H1 (cell line): ENCODE results near the gene PRR5. TPM values are rescaled to one million over a fixed set of nuclear protein-coding genes. Genes with fewer than 3 reads are reported as not detected.

Source experiments
- CTCF ChIA-PET: fragments of 300-600 bp; sonication (Branson Sonifier 250); formaldehyde crosslinking; loops from one replicate; lab custom pipeline; 2021; ENCODE audit not compliant: partially characterized antibody; lab: Charles Lee
- POLR2A ChIA-PET: fragments of 300-600 bp; sonication (Branson Sonifier 250); formaldehyde crosslinking; loops from one replicate; lab custom pipeline; 2021; ENCODE audit warnings: inconsistent platforms; ENCODE audit not compliant: partially characterized antibody; lab: Charles Lee
- DNase-seq, 2 experiments: peaks; one replicate each; pipeline versions ENCODE4 v3.0.0 to v3.0.0-alpha.2; 2010 to 2022; ENCODE audit warnings: low spot score in 2 of 2, low read depth in 1 of 2, mixed read lengths in 1 of 2
- FAIRE-seq: peaks from 2 replicates; lab custom pipeline; 2011; peaks lifted over from hg19 to GRCh38; lab: Jason Lieb, UNC
- H2AFZ ChIP-seq: 2 replicates; pipeline ENCODE4 v1.8.1; 2012; ENCODE audit warnings: low read length, inconsistent platforms
- H2AK5ac ChIP-seq: 2 replicates; pipeline ENCODE4 v1.6.1; 2013; ENCODE audit warnings: low read depth, low read length
- H2BK120ac ChIP-seq: replicated peaks from 2 replicates; pipeline ENCODE3; 2013; ENCODE audit warnings: low read depth, low read length, inconsistent platforms
- H2BK12ac ChIP-seq: 2 replicates; pipeline ENCODE4 v1.6.1; 2013; ENCODE audit warnings: low read depth, low read length
- H2BK15ac ChIP-seq: 2 replicates; pipeline ENCODE4 v1.6.1; 2013; ENCODE audit warnings: low read length
- H2BK20ac ChIP-seq: 2 replicates; pipeline ENCODE4 v1.6.1; 2013; ENCODE audit warnings: low read length
- H2BK5ac ChIP-seq: 2 replicates; pipeline ENCODE4 v1.6.1; 2013; ENCODE audit warnings: low read depth, low read length
- H3K14ac ChIP-seq: 2 replicates; pipeline ENCODE4 v1.6.1; 2013; ENCODE audit warnings: inconsistent platforms; ENCODE audit not compliant: insufficient read length
- H3K18ac ChIP-seq: 2 replicates; pipeline ENCODE4 v1.6.1; 2013; ENCODE audit warnings: low read length; ENCODE audit errors: extremely low read depth
- H3K23ac ChIP-seq: 2 replicates; pipeline ENCODE4 v1.6.1; 2013; ENCODE audit warnings: inconsistent platforms; ENCODE audit not compliant: insufficient read length
- H3K23me2 ChIP-seq: 2 replicates; pipeline ENCODE4 v1.6.1; 2013; ENCODE audit warnings: low read depth, low read length
- H3K27ac ChIP-seq: 2 replicates; pipeline ENCODE4 v1.6.1; 2011; ENCODE audit warnings: low read depth, low read length, inconsistent platforms
- H3K27me3 ChIP-seq, 4 experiments: replicated peaks in 1 of 4; 1 replicate in 1 of 4; 2 replicates in 3 of 4; pipeline versions ENCODE4 v1.6.1 to v1.8.1; 2011 to 2013; ENCODE audit warnings: low read length in 3 of 4, mild to moderate bottlenecking in 3 of 4, inconsistent platforms in 2 of 4, mixed read lengths in 2 of 4, moderate library complexity in 1 of 4; ENCODE audit not compliant: control insufficient read depth in 3 of 4, insufficient read depth in 3 of 4; ENCODE audit errors: extremely low read depth in 1 of 4
- H3K36me3 ChIP-seq, 4 experiments: 2 replicates each; pipeline versions ENCODE4 v1.6.1 to v1.8.1; 2011 to 2013; ENCODE audit warnings: mild to moderate bottlenecking in 4 of 4, low read length in 3 of 4, moderate library complexity in 2 of 4, control low read depth in 1 of 4, inconsistent platforms in 1 of 4; ENCODE audit not compliant: insufficient read depth in 4 of 4, control insufficient read depth in 2 of 4
- H3K4ac ChIP-seq: replicated peaks from 2 replicates; pipeline ENCODE3; 2013; ENCODE audit warnings: low read length, low read depth, mixed read lengths, inconsistent platforms; ENCODE audit not compliant: insufficient read length
- H3K4me1 ChIP-seq, 4 experiments: replicated peaks in 1 of 4; 1 replicate in 1 of 4; 2 replicates in 3 of 4; pipeline versions ENCODE4 v1.6.1 to v1.8.1; 2011 to 2013; ENCODE audit warnings: low read length in 3 of 4, inconsistent platforms in 2 of 4, mixed read lengths in 1 of 4; ENCODE audit not compliant: insufficient read depth in 4 of 4, control insufficient read depth in 3 of 4
- H3K4me2 ChIP-seq, 2 experiments: 2 replicates each; pipeline versions ENCODE4 v1.6.1 to v1.8.1; 2011 to 2013; ENCODE audit warnings: low read depth in 2 of 2, low read length in 2 of 2, control low read depth in 1 of 2, inconsistent platforms in 1 of 2, mild to moderate bottlenecking in 1 of 2; ENCODE audit not compliant: insufficient read depth in 1 of 2
- H3K4me3 ChIP-seq, 4 experiments: fragments of 200-600, 300-600 bp in 1 of 4; sonication (generic), shearing (Covaris generic), sonication (Bioruptor Twin) in 1 of 4; 2 replicates each; pipeline versions ENCODE4 v1.5.1 to v1.8.1; 2011 to 2016; ENCODE audit warnings: low read length in 4 of 4, low read depth in 3 of 4, control low read depth in 2 of 4, inconsistent platforms in 2 of 4, mild to moderate bottlenecking in 2 of 4, mixed read lengths in 1 of 4, moderate library complexity in 1 of 4; ENCODE audit not compliant: insufficient read depth in 2 of 4; ENCODE audit errors: extremely low read depth in 1 of 4
- H3K56ac ChIP-seq: replicated peaks from 2 replicates; pipeline ENCODE3; 2013; ENCODE audit warnings: low read depth, mild to moderate bottlenecking, mixed read lengths, low read length, inconsistent platforms; ENCODE audit not compliant: insufficient read length
- H3K79me1 ChIP-seq: 2 replicates; pipeline ENCODE4 v1.6.1; 2013; ENCODE audit warnings: low read depth, low read length, control low read depth
- H3K79me2 ChIP-seq, 2 experiments: 2 replicates each; pipeline versions ENCODE4 v1.6.1 to v1.8.1; 2012 to 2013; ENCODE audit warnings: low read length in 2 of 2, mild to moderate bottlenecking in 2 of 2, inconsistent platforms in 1 of 2; ENCODE audit not compliant: insufficient read depth in 2 of 2, control insufficient read depth in 1 of 2
- H3K9ac ChIP-seq, 4 experiments: replicated peaks in 1 of 4; 1 replicate in 1 of 4; 2 replicates in 3 of 4; pipeline versions ENCODE4 v1.6.1 to v1.8.1; 2011 to 2013; ENCODE audit warnings: low read depth in 3 of 4, low read length in 3 of 4, control low read depth in 2 of 4, mild to moderate bottlenecking in 2 of 4, moderate library complexity in 2 of 4, inconsistent platforms in 1 of 4; ENCODE audit errors: extremely low read depth in 1 of 4
- H3K9me3 ChIP-seq, 2 experiments: 2 replicates each; pipeline versions ENCODE4 v1.6.1 to v1.8.1; 2012 to 2013; ENCODE audit warnings: mild to moderate bottlenecking in 2 of 2, moderate library complexity in 2 of 2, control low read depth in 1 of 2, inconsistent platforms in 1 of 2, low read depth in 1 of 2, low read length in 1 of 2, mixed read lengths in 1 of 2; ENCODE audit not compliant: insufficient read depth in 2 of 2
- H4K20me1 ChIP-seq, 2 experiments: replicated peaks in 1 of 2; 2 replicates each; pipeline versions ENCODE3 to v1.8.1; 2011 to 2013; ENCODE audit warnings: inconsistent platforms in 2 of 2, low read length in 2 of 2, mild to moderate bottlenecking in 1 of 2; ENCODE audit not compliant: insufficient read depth in 2 of 2, control insufficient read depth in 1 of 2
- H4K5ac ChIP-seq: 2 replicates; pipeline ENCODE4 v1.6.1; 2013; ENCODE audit warnings: low read length, low read depth, mixed read lengths, inconsistent platforms; ENCODE audit not compliant: insufficient read length
- H4K8ac ChIP-seq: 2 replicates; pipeline ENCODE4 v1.8.0; 2013; ENCODE audit warnings: mild to moderate bottlenecking, moderate library complexity, low read length, inconsistent platforms; ENCODE audit not compliant: insufficient read depth; ENCODE audit errors: extremely low read depth
- H4K91ac ChIP-seq: replicated peaks from 2 replicates; pipeline ENCODE3; 2013; ENCODE audit warnings: low read length, mixed read lengths, inconsistent platforms; ENCODE audit not compliant: insufficient read length
- CTCF ChIP-seq, 3 experiments: IDR thresholded peaks; 1 replicate in 2 of 3; 2 replicates in 1 of 3; pipeline versions ENCODE4 v1.5.1 to v1.6.1; 2011; ENCODE audit warnings: low read length in 3 of 3, mild to moderate bottlenecking in 3 of 3, inconsistent platforms in 2 of 3, low read depth in 1 of 3, moderate library complexity in 1 of 3; ENCODE audit not compliant: insufficient read depth in 1 of 3; ENCODE audit errors: control extremely low read depth in 1 of 3
- RAD21 ChIP-seq, 2 experiments: IDR thresholded peaks in 1 of 2; conservative IDR thresholded peaks in 1 of 2; 2 replicates each; pipeline ENCODE4 v1.6.1; 2011; ENCODE audit warnings: low read depth in 2 of 2, low read length in 2 of 2, improper control_type of control experiment in 1 of 2, inconsistent platforms in 1 of 2, mild to moderate bottlenecking in 1 of 2, moderate library complexity in 1 of 2
- WGBS, 2 experiments: shearing (Covaris generic) in 1 of 2; methylation state at CpG; one replicate each; pipeline versions ENCODE4 v1.1.6 to v1.1.7; 2013 to 2015; ENCODE audit warnings: low lambda C conversion rate in 2 of 2, mixed read lengths in 2 of 2, inconsistent platforms in 1 of 2, low coverage in 1 of 2, missing lambda C conversion rate in 1 of 2; ENCODE audit not compliant: insufficient replicate concordance in 2 of 2, insufficient coverage in 1 of 2, insufficient read length in 1 of 2; ENCODE audit errors: extremely low coverage in 1 of 2, missing lambda C conversion rate in 1 of 2; 5-methylcytosine and 5-hydroxymethylcytosine counted together
- polyA plus RNA-seq, 7 experiments: library from polyadenylated mRNA; depleted of rRNA in 3 of 7; stranded (reverse) in 5 of 7; unstranded in 2 of 7; fragments of >200 nt in 5 of 7; fragments of 200-250 nt in 2 of 7; gene quantifications; 1 replicate in 5 of 7; 2 replicates in 1 of 7; 4 replicates in 1 of 7; pipeline versions ENCODE4 v1.2.1 to v1.2.3, GENCODE V29; 2011 to 2013; ENCODE audit warnings: missing spikeins in 2 of 7, mixed read lengths in 2 of 7
- total RNA-seq: library from RNA; stranded (reverse); fragmentation: NEBNext Ultra II Directional; extraction: Animal tissue kit (Norgen Biotek cat#: 25700); gene quantifications from 2 replicates; pipeline ENCODE4 v1.2.1, GENCODE V29; 2021

PRR5 gene
- total and polyA plus RNA-seq, 2 of the 8 experiments (the other 6 are each of a cell fraction or from before 2014, with no cell fraction given), result 16.5 to 25.7 TPM

- no peak overlapping the region for H2AK5ac ChIP-seq
- no peak overlapping the region for H3K18ac ChIP-seq
- TF ChIP-seq CTCF (IDR thresholded peaks at IDR 0.05; ENCODE audit: control extremely low read depth in 1 of 3, insufficient read depth in 1 of 3, low read depth in 1 of 3, low read length in 3 of 3) (no peak), RAD21 (IDR thresholded peaks at IDR 0.05 in 1 of 2, conservative IDR thresholded peaks at IDR 0.05 in 1 of 2; ENCODE audit: low read depth in 2 of 2, low read length in 2 of 2) (no peak)
- no peak overlapping the region for H2BK5ac ChIP-seq
- peaks cover 0 to 4% (median 0%) of the 10 kb centered on the region in 4 experiments; a peak in 2 of 7 replicates for H3K4me1 ChIP-seq
- H3K56ac ChIP-seq, result no peak overlapping the region
- H2BK12ac ChIP-seq, result no peak overlapping the region
- H4K5ac ChIP-seq, result no peak overlapping the region
- no peak overlapping the region for H2BK120ac ChIP-seq
- no peak overlapping the region for H4K8ac ChIP-seq
- no peaks in the 10 kb centered on the region for H3K27me3 ChIP-seq
- H3K36me3 ChIP-seq, result no peaks in the 10 kb centered on the region
- no peak overlapping the region for H3K4ac ChIP-seq
- H4K91ac ChIP-seq, result no peak overlapping the region
- H3K4me3 ChIP-seq, result no peak overlapping the region
- no peak overlapping the region for H3K14ac ChIP-seq
- ChIA-PET POLR2A (interaction anchor here (0.6 to 1.2 kb wide), 3 partner anchors 10 to 92 kb away, joined by 3 read pairs; no protein-coding TSS in a partner anchor), CTCF (interaction anchor here (0.7 to 2.7 kb wide), 8 partner anchors 10 to 456 kb away, joined by 3 to 11 read pairs (median 5); no protein-coding TSS in a partner anchor)
- no peak for DNase-seq
- H2BK20ac ChIP-seq, result no peak overlapping the region
- no peak overlapping the region for H3K27ac ChIP-seq
- no peak for FAIRE-seq
- no peak overlapping the region for H2AFZ ChIP-seq
- no peak overlapping the region for H3K4me2 ChIP-seq
- no peaks in the 10 kb centered on the region for H3K9me3 ChIP-seq
- H3K79me2 ChIP-seq, result no peaks in the 10 kb centered on the region
- H3K23ac ChIP-seq, result no peak overlapping the region
- 89% methylated on average over 16 of the region's 18 CpGs; no CpG with 5 or more reads in 1 of the 2 experiments for WGBS, 2 experiments
- no peak overlapping the region for H3K9ac ChIP-seq
- H3K23me2 ChIP-seq, result no peaks in the 10 kb centered on the region
- H2BK15ac ChIP-seq, result no peak overlapping the region
- H3K79me1 ChIP-seq, result no peaks in the 10 kb centered on the region
- peaks cover 2 to 3% of the 10 kb centered on the region in 2 experiments for H4K20me1 ChIP-seq
Observed at GRCh38 chr22:44714703-44715350, 12.8 kb downstream of the PRR5 start.
